Measurements from ENCODE around the gene TSPAN5.

GRCh38 chr4:98469771-98470170 is 188.6 kb downstream of the TSPAN5 start:
- TF ChIP-seq REST (IDR thresholded peaks at IDR 0.05; ENCODE audit: borderline replicate concordance) (no peak), CTCF (IDR thresholded peaks at IDR 0.05; ENCODE audit: poor library complexity, severe bottlenecking) (no peak), POLR2AphosphoS5 (IDR thresholded peaks at IDR 0.05) (no peak)

Measured in neural cell (in vitro differentiated cells).